Middle frontal gyrus (tissue), 1 donor: Measurements from ENCODE around the gene MACF1.

Source experiments
- DNase-seq: peaks from one replicate; pipeline ENCODE4 v3.0.0-alpha.2; 2015; ENCODE audit warnings: low spot score; ENCODE audit errors: extremely low spot score

Gene MACF1

GRCh38 chr1:39258925-39259244, 54.4 kb downstream of the MACF1 start:
- no peak for DNase-seq

GRCh38 chr1:39261712-39262221, 57.3 kb downstream of the MACF1 start:
- no peak for DNase-seq

- DNase-seq: no peak
Measured at GRCh38 chr1:39262802-39263201, 58.3 kb downstream of the MACF1 start.

DNA sequence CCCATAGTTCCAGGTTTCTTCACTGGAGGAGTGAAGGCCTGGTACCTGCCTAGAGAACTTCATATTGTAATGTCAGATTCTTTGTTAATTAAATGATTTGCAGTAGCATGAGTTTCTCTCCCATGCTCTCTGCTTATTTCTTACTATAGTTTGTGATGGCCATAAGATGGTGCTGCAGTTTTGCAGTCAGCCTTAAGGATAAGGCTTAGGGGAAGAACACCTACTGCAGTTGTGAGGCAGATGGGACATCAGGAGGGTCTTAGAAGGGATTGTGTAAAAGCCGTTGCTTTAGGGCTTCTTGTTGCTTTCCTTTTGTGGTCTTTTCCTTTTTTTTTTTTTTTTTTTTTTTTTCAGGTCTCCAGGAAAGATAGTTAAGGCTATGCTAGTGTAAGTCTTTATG, 61.8 kb downstream of the MACF1 start:
- no peak for DNase-seq

DNA sequence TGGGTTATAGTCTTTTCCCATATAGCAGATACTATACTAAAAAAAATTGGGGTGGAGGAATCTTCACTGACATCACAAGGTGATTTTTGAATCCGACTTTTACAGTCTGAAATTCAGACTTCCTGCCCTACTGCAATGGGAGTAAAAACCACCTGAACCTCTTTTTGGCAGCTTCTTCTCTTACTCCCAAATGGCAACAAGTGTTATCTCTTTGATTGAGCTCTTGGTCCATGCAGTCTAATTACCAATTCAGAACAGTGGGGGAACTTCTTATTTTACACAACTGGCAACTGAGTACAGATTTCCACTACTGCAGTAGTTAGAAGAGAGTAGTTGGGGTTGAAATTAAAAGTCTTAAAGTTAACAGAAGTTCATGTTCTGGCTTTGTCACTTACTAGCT, 62.3 kb downstream of the MACF1 start:
- DNase-seq: no peak

DNA sequence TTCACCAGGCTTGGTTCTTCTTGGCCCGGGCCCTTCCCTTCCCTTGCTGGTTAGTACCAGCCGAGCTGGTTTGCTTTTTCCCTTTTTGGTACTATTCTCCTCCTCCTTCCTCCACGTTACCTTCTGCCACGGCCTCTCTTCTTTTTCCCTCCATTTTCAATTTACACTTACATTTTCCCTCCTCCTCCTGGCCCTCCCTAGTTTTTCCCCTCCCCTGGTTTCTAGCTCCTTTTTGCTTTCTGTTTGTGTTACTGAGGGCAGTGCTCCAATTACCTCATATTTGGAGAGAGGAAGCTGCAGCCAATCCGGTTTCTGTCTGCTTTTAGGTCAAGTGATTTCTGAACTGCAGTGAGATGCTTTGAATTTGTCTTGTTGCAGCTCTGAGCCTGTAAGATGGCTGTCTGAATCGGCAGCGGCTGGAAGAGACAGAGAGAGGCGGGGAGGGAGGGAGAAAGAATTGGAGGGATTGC, 63.7 kb downstream of the MACF1 start:
- DNase-seq: peak; percentile 51

- DNase-seq: no peak
Measured at GRCh38 chr1:39268906-39269305, 64.4 kb downstream of the MACF1 start.

DNA sequence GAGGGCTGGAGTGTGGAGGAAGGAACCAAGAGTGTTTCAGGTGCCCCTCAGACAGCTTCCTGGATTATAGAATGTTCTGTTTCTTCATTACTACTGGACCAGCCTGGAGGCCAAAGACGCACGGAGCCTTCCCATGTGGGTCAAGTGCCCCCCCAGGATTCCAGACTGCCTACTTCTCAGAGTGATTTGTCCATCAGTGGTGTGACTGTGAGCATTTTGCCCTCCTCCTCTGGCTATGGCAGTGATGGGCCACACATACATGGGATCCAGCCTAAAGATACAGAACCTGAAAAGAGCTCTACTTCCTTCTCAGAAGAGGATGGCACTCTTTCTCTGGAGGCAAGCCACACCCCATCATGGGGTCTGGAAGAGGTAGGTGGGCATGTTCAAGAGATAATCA, 64.9 kb downstream of the MACF1 start:
- no peak for DNase-seq

DNA sequence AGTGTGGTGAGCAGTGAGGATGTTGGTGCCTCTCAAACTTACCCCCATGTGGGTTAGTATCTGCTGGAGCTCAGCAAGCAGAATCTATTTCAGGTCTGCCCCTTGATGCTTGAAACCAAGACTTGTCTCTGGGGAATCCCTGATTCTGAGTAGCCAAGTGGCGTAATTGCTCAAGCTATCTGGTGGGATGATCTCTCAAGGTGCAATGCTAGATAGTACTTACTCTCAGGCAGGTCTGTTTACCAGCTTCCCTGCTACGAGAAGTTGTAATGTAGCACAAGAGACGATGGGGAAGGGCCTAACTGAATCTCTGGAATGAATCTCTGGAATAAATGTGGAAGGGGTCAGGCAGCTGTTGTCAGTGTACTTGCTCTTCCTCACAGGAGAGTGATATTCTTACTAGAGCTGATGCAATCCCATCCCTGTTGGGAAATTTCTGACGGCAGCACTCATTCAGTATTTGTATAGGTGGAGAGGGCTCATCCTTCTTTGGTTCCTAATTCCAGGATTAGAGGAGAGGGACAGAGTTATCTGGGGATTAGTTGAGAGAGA, 65.4 kb downstream of the MACF1 start:
- no peak for DNase-seq

DNA sequence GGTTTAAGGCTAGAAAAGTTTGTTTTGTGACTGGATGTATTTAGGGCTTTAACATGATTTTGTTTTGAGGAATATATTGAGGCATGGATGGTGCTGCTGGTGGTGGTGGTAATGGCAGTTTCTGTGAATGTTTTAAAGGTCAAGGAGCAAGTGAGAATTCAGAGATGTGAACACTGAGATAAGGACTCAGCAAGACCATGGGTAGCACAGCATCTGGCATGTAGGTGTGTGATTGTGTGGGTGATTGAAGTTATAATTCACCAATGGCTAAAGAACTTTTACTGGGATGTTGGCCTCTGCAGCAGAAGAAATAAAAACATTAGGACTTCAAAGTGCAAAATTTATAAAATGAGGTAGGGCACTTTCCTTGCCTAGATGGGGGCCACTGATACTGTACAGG, 65.9 kb downstream of the MACF1 start:
- DNase-seq: no peak

GRCh38 chr1:39272027-39272797, 67.7 kb downstream of the MACF1 start:
- no peak for DNase-seq

DNA sequence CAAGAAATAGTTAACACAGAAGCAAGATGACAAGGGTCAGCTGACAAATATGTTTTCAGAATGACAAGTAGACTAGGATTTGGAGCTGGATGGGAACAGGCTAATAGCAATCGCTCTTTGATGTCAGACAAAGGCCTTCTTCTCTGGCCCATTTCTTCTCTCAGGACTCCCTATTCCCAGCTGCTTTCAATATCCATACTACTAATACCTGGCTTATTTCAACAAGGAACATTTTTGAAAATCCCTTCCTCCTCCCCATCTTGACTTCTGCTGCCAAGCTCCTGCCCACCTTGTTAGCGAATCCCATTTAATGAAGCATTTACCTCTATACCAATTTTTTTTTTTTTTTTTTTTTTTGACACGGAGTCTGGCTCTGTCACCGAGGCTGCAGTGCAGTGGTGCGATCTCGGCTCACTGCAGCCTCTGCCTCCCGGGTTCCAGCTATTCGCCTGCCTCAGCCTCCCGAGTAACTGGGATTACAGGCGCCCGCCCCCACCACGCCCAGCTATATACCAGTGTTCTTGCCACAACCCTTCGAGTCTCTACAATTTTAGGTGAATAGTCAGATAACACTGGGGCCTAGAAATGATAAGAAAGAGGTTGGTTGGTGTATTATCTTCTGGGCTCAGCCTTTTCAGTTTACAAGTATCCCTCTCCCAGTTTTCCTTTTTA, 68.4 kb downstream of the MACF1 start:
- peak; percentile 46 for DNase-seq

DNA sequence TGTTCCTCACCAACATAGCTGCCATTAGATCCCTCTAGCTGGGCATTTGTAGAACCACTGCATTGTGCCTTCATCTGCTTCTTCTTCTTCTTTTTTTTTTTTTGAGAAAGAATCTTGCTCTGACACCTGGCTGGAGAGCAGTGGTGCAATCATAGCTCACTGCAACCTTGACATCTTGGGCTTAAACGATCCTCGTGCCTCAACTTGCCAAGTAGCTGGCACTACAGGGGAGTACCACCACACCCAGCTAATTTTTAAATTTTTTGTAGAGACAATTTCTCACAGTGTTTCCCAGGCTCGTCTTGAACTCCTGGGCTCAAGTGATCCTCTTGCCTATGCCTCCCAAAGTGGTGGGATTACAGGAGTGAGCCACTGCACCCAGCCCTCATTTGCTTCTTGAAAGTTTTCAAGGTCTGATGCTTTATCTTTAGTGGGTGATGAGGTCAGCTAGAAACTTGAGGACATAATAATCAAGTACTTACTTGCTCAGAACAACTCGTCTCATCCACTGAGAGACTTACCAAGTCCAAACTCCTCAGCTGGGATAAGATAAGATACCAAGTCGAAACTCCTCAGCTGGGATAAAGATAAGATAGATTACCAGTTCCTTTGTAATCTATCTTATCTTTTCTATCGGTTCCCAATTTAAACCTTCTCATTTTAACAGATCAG, 71.5 kb downstream of the MACF1 start:
- no peak for DNase-seq

- DNase-seq: no peak
Measured at GRCh38 chr1:39277879-39278278, 73.4 kb downstream of the MACF1 start.

DNA sequence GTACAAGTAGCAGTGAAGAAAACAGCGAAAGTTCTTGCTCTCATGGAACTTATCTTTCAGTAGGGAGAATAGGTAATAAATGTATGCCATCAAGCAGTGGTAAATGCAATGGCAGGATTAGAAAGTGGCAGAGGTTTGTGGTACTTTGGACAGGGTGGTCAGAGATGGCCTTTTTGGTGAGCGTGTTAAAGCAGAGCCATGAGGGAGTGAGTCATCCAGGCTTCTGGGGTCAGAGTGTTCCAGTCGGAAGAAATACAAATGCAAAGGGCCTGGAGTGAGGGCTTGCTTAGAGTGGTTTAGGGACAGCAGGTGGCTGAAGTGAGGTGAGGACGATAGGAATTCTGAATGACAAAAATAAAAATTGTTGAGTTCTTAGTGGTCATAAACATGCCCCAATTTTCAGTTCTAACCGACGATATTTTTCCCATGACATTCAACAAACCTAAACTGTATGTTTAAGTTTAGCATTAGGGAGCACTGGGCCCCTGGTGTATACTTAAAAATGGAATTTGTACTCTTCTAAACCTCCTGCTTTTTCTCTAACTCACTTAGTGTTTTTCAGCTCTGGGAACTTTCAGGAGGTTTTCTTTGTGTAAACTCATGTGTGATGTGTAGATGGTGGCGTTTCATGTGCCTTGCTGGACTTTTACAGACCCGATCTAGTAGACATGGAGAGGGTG, 78.2 kb downstream of the MACF1 start:
- DNase-seq: no peak

- DNase-seq: no peak
Measured at GRCh38 chr1:39283858-39284257, 79.4 kb downstream of the MACF1 start.

GRCh38 chr1:39287541-39287940, 83.0 kb downstream of the MACF1 start:
- DNase-seq: no peak

DNA sequence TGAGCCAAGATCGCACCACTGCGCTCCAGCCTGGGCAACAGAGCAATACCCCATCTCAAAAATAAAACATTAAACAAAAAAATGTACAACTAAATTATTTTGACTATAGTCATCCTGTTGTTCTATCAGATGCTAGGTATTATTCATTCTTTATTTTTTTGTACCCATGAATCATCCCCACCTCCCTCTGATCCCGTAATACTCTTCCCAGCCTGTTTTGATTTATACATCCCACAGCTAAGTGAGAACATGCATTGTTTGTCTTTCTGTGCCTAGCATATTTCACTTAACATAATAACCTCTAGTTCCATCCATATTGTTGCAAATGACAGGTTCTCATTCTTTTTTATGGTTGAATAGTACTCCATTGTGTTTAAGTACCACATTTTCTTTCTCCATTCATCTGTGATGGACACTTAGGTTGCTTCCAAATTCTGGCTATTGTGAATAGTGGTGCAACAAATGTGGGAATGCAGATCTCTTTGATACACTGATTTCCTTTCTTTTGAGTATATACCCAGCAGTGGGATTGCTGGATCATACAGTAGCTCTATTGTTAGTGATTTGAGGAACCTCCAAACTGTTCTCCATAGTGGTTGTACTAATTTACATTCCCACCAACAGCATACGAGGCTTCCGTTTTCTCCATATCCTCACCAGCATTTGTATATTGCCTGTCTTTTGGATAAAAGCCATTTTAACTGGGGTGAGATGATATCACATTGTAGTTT, 84.4 kb downstream of the MACF1 start:
- DNase-seq: no peak

DNA sequence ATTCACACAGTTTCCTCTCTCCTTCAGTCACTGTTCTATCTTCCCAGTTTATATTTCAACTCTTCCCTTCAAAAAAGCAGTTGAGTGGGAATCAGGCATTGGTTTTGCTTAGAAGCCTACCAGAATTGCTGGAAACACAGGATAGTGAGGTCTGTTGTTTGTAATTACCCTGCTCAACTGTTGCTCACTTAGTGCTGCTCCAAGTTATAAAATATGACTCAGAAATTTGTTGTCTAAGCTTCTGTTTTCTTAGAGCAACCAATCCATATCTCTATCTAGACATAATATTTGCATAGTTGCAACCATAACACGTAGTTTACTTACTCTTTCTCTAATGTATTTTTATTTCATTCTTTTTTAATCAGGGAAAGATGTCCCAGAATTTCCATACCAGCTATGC, 87.9 kb downstream of the MACF1 start:
- no peak for DNase-seq

DNA sequence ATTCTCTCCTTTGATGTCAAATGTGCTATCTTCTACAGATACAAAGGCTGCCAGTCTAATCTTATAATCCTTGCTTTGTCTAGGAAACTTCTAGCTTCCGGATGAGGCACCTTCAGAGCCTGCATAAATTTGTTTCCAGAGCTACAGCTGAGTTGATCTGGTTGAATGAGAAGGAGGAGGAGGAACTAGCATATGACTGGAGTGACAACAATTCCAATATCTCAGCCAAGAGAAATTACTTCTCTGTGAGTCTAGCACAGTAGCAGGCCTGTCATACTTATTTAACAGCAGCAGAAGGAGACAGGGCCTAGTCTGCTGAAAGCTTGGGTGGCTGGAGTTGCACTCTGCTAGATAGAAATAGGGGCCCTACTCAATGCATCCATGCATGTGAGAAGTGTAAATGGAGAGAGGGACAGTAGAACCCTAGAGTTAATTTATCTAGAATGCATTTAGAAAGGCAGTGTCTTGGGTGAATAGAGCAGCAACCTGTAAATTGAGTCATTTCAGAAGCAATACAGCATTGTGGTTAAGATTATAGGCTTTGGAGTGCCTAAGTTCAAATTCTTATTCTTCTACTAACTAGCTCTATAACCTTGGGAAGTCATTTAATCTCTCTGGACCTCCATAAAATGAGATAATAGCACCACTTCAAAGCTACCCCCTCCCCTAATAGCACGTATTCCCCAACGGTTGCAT, 89.0 kb downstream of the MACF1 start:
- DNase-seq: no peak
